Erythroblast (primary cell): ENCODE results near the gene TKT.

Experiments
- GATA1 ChIP-seq: IDR thresholded peaks from 2 replicates; pipeline ENCODE4 v1.6.1; 2011; ENCODE audit warnings: low read depth, mild to moderate bottlenecking, control low read depth, low read length, moderate library complexity
- POLR2A ChIP-seq: IDR thresholded peaks from 2 replicates; pipeline ENCODE4 v1.6.1; 2011; ENCODE audit warnings: mild to moderate bottlenecking, low read length

GRCh38 chr3:53188136-53188685 lies 67.6 kb downstream of the TKT start:
- TF ChIP-seq POLR2A, result no peak
- no peak for TF ChIP-seq GATA1
